Effector memory CD8-positive, alpha-beta T cell (primary cell): Measurements from ENCODE around the gene RNF150.
"Not testable (repeated sequence)": the region's sequence is repeated elsewhere in the genome, so short reads cannot be mapped to it uniquely, and the experiment has no call there.

Source experiments
- ATAC-seq: fragments of 150-1000 bp; cut with Tn5 transposase; replicated peaks from 2 replicates; pipeline ENCODE4 v1.10.0; 2021; ENCODE audit warnings: mild to moderate bottlenecking, moderate library complexity
- DNase-seq, 3 experiments: peaks; one replicate each; pipeline ENCODE4 v3.0.0; 2021
- H3K27ac Mint-ChIP-seq, 2 donors: one replicate each; pipeline ENCODE4 v1.8.0; 2022; ENCODE audit warnings: mild to moderate bottlenecking in 2 of 2, mixed read lengths in 2 of 2, moderate library complexity in 2 of 2
- H3K27me3 Mint-ChIP-seq, 2 donors: one replicate each; pipeline ENCODE4 v1.8.0; 2022; ENCODE audit warnings: mixed read lengths in 2 of 2
- H3K36me3 Mint-ChIP-seq: one replicate; pipeline ENCODE4 v1.8.0; 2022; ENCODE audit warnings: mild to moderate bottlenecking, moderate library complexity, mixed read lengths; ENCODE audit not compliant: insufficient read depth
- H3K4me1 Mint-ChIP-seq, 2 donors: one replicate each; pipeline ENCODE4 v1.8.0; 2022; ENCODE audit warnings: low read depth in 2 of 2, mixed read lengths in 2 of 2
- H3K4me3 Mint-ChIP-seq, 2 donors: one replicate each; pipeline ENCODE4 v1.8.0; 2022; ENCODE audit warnings: mild to moderate bottlenecking in 2 of 2, mixed read lengths in 2 of 2, moderate library complexity in 2 of 2
- H3K9me3 Mint-ChIP-seq, 2 donors: one replicate each; pipeline ENCODE4 v1.8.0; 2022; ENCODE audit warnings: mixed read lengths in 2 of 2

RNF150 gene

DNA sequence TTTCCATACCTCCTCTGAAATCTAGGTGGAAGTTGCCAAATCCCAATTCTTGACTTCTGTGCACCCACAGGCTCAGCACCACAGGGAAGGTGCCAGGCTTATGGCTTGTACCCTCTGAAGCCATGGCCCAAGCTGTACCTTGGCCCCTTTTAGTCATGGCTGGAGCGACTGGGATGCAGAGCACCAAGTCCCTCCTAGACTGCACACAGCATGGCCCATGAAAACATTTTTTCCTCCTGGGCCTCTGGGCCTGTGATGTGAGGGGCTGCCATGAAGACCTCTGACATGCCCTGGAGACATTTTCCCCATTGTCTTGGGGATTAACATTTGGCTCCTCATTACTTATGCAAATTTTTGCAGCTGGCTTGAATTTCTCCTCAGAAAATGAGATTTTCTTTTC lies 82.3 kb downstream of the RNF150 start:
- not testable (repeated sequence) for H3K9me3 Mint-ChIP-seq, H3K27me3 Mint-ChIP-seq, H3K27ac Mint-ChIP-seq, H3K36me3 Mint-ChIP-seq, H3K4me1 Mint-ChIP-seq, H3K4me3 Mint-ChIP-seq, ATAC-seq, DNase-seq

GRCh38 chr4:141047228-141047884 lies 85.9 kb downstream of the RNF150 start:
- no peak overlapping the region for H3K4me3 Mint-ChIP-seq
- H3K36me3 Mint-ChIP-seq, result no peaks in the 10 kb centered on the region
- H3K27me3 Mint-ChIP-seq, result no peaks in the 10 kb centered on the region
- H3K27ac Mint-ChIP-seq, result no peak overlapping the region
- ATAC-seq, result no peak
- H3K9me3 Mint-ChIP-seq, result peaks cover 0 to 7% of the 10 kb centered on the region in 2 donors
- no peaks in the 10 kb centered on the region for H3K4me1 Mint-ChIP-seq
- no peak for DNase-seq

DNA sequence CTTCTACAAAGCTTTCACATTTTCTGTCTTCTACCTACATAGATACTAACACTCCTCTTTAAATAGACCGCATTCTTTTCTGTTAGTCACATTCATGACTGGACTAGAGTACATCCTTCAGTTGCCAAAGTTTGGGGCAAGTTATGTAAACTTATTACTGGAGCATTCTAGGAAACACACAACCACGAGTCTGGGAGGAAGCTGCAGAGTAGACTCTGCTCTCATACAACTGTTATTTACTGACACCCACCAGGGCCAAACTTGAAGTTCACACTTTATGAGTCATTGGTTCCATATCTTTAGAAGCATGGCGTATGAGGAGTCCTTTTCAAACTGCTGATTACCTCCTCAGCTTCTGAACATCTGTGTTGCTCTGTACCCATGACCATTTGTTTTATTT lies 87.0 kb downstream of the RNF150 start:
- Mint-ChIP-seq H3K4me1 (no peaks in the 10 kb centered on the region), H3K27ac (no peak overlapping the region), H3K36me3 (no peaks in the 10 kb centered on the region), H3K9me3 (peaks cover 0 to 4% of the 10 kb centered on the region in 2 donors), H3K4me3 (no peak overlapping the region), H3K27me3 (no peaks in the 10 kb centered on the region)
- ATAC-seq, result no peak
- DNase-seq, result no peak

- H3K4me3 Mint-ChIP-seq, result no peak overlapping the region
- peak overlapping the region in 1 of 2 donors; percentile 75 for H3K27ac Mint-ChIP-seq
- peaks cover 0 to 2% of the 10 kb centered on the region in 2 donors for H3K9me3 Mint-ChIP-seq
- DNase-seq, result no peak
- no peaks in the 10 kb centered on the region for H3K27me3 Mint-ChIP-seq
- H3K4me1 Mint-ChIP-seq, result no peaks in the 10 kb centered on the region
- no peaks in the 10 kb centered on the region for H3K36me3 Mint-ChIP-seq
- ATAC-seq, result no peak
Measured at GRCh38 chr4:141045848-141046247, 87.4 kb downstream of the RNF150 start.

DNA sequence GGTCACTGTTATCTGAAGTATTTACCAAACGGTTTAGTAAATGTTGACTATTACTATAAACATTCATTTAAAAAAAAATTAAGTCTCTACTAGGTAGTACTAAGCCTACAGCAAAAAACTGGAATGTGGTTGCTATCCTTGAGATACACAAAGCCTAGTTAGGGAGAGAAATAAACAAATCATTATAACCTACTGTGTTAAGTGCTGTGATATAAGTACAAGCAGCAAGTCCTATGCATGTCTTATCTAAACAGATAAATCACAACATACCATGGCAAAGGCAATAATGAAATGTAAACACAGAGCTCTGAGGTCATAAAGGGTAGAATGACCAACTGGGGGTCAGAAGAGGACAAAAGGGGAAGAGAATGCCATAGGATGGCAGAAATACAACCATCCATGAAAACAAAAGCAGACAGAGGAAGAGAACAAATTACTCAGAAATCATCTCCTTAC lies 92.2 kb downstream of the RNF150 start:
- DNase-seq, result no peak
- H3K36me3 Mint-ChIP-seq, result no peaks in the 10 kb centered on the region
- no peak overlapping the region for H3K4me3 Mint-ChIP-seq
- ATAC-seq, result no peak
- peaks cover 0 to 2% of the 10 kb centered on the region in 2 donors for H3K9me3 Mint-ChIP-seq
- no peak overlapping the region for H3K27ac Mint-ChIP-seq
- H3K27me3 Mint-ChIP-seq, result no peaks in the 10 kb centered on the region
- no peaks in the 10 kb centered on the region for H3K4me1 Mint-ChIP-seq

DNA sequence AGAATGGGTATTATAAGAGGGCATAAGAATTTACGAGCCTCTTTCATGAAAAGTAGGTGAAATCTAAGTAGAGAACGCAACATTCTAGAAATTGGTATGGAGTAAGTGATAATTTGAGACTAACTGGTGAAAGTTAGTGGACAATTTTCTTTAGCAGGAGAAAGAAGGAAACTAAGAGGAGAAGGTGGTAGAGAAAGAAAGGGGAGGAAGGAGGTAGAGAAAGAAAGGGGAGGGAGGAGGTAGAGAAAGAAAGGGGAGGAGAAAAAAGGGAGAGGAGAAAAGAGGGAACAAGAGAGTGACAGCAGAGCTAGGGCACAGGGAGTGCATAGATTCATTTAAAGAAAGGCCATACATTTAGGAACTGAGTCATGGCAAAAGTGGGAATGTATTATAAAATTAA lies 94.1 kb downstream of the RNF150 start:
- H3K27me3 Mint-ChIP-seq, result no peaks in the 10 kb centered on the region
- H3K4me3 Mint-ChIP-seq, result no peak overlapping the region
- no peak overlapping the region for H3K27ac Mint-ChIP-seq
- no peaks in the 10 kb centered on the region for H3K36me3 Mint-ChIP-seq
- ATAC-seq, result no peak
- H3K9me3 Mint-ChIP-seq, result peaks cover 0 to 5% of the 10 kb centered on the region in 2 donors
- H3K4me1 Mint-ChIP-seq, result no peaks in the 10 kb centered on the region
- DNase-seq, result no peak

DNA sequence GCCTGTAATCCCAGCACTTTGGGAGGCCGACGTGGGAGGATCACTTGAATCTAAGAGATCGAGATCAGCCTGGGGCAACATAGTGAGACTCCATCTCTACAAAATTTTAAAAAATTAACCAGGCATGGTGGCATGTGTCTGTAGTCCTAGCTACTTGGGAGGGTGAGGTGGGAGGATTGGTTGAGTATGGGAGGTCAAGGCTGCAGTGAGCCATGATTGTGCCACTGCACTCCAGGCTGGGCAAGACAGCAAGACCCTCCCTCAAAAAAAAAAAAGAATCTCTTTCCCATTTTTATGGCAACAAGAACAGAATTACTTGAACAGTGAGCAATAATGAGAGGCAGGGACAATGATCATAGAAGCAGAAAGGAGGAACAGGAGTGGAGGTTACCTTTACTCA lies 94.8 kb downstream of the RNF150 start:
- ATAC-seq, result no peak

GRCh38 chr4:141037446-141037845 lies 95.8 kb downstream of the RNF150 start:
- ATAC-seq, result no peak
- Mint-ChIP-seq H3K4me1 (no peaks in the 10 kb centered on the region), H3K27ac (no peak overlapping the region)

More for the DNA sequence above, 94.8 kb downstream of the RNF150 start:
- Mint-ChIP-seq H3K27ac (no peak overlapping the region), H3K36me3 (no peaks in the 10 kb centered on the region), H3K9me3 (peaks cover 0 to 5% of the 10 kb centered on the region in 2 donors), H3K4me1 (no peaks in the 10 kb centered on the region), H3K27me3 (no peaks in the 10 kb centered on the region), H3K4me3 (no peak overlapping the region)
- no peak for DNase-seq

GRCh38 chr4:141036786-141037185 lies 96.5 kb downstream of the RNF150 start:
- Mint-ChIP-seq H3K27me3 (no peaks in the 10 kb centered on the region), H3K4me3 (no peak overlapping the region), H3K4me1 (no peaks in the 10 kb centered on the region), H3K27ac (no peak overlapping the region), H3K36me3 (no peaks in the 10 kb centered on the region), H3K9me3 (peaks cover 0 to 5% of the 10 kb centered on the region in 2 donors)
- no peak for ATAC-seq
- no peak for DNase-seq

More at GRCh38 chr4:141037446-141037845, 95.8 kb downstream of the RNF150 start:
- Mint-ChIP-seq H3K27me3 (no peaks in the 10 kb centered on the region), H3K9me3 (peaks cover 0 to 5% of the 10 kb centered on the region in 2 donors), H3K36me3 (no peaks in the 10 kb centered on the region), H3K4me3 (no peak overlapping the region)
- no peak for DNase-seq

- no peaks in the 10 kb centered on the region for H3K4me1 Mint-ChIP-seq
- H3K9me3 Mint-ChIP-seq, result peaks cover 0 to 5% of the 10 kb centered on the region in 2 donors
- no peak overlapping the region for H3K27ac Mint-ChIP-seq
- H3K27me3 Mint-ChIP-seq, result no peaks in the 10 kb centered on the region
- no peaks in the 10 kb centered on the region for H3K36me3 Mint-ChIP-seq
- no peak overlapping the region for H3K4me3 Mint-ChIP-seq
- DNase-seq (no peak), ATAC-seq (no peak)
Measured at GRCh38 chr4:141035920-141036319, 97.3 kb downstream of the RNF150 start.

DNA sequence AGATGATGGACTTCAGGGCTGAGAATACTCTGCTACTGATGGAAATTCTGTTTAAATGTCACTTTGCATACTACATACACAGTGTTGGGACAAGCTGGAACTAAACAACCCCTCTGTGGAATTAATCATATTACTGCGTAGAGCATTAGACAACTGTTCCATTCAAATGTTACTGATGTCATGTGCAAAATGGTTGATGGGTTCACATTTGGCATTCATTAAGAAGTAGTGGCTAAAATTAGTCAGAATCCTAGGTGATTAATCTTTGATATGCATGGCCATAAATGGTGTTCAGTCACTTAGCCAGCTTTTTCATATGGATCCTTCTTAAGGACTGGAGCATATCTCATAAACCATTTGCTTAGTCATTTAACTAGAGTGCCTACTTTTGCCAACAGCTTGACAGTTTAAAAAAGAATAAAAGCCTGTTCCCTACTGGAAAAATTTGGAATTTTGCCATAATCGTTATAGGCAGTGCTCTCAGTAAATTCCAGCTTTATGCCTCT lies 105.2 kb downstream of the RNF150 start:
- H3K36me3 Mint-ChIP-seq, result no peaks in the 10 kb centered on the region
- ATAC-seq (no peak), DNase-seq (no peak)
- H3K27ac Mint-ChIP-seq, result no peak overlapping the region
- no peaks in the 10 kb centered on the region for H3K27me3 Mint-ChIP-seq
- no peaks in the 10 kb centered on the region for H3K9me3 Mint-ChIP-seq
- no peak overlapping the region for H3K4me3 Mint-ChIP-seq
- no peaks in the 10 kb centered on the region for H3K4me1 Mint-ChIP-seq

DNA sequence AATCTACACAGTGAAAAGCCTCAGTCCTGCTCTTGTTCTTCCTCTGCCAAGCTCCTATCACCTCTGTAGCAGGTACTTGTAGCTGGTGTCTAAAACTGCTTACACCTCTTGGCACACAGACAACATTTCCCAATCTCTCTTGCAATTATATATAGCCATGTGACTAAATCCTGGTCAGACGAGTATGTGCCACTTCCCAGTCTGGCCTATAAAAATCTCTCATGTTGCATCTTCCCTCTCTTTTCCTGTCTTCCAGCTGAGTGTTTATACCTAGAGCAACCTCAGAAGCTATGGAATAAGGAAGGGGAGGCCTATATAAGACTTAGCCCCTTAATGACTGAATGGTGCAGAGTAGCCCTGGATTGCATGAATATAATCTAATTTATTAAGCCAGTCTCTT lies 105.8 kb downstream of the RNF150 start:
- ATAC-seq (no peak), DNase-seq (no peak)
- no peak overlapping the region for H3K27ac Mint-ChIP-seq
- H3K9me3 Mint-ChIP-seq, result no peaks in the 10 kb centered on the region
- no peaks in the 10 kb centered on the region for H3K36me3 Mint-ChIP-seq
- H3K27me3 Mint-ChIP-seq, result no peaks in the 10 kb centered on the region
- H3K4me1 Mint-ChIP-seq, result no peaks in the 10 kb centered on the region
- H3K4me3 Mint-ChIP-seq, result no peak overlapping the region

DNA sequence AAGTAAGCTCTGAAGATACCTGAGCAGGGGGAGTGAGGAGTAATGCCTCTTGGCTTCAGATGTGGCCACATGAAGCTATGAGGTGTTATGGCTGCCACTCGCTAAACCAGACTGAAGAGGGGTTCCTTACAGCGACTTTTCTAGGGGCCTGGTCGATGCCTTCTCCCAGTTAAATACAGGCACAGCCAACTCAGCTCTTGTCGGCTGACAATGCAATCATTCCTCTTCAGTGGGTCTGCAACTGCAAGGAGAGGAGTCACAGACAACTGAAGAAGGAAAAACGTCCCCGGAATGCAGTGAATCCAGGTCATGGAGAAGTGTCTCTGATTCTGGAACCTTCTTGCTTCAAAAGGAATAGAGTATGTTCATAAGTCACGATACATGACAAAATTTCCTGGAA lies 106.4 kb downstream of the RNF150 start:
- Mint-ChIP-seq H3K9me3 (no peaks in the 10 kb centered on the region), H3K4me1 (no peaks in the 10 kb centered on the region), H3K27ac (no peak overlapping the region), H3K36me3 (no peaks in the 10 kb centered on the region), H3K4me3 (no peak overlapping the region), H3K27me3 (no peaks in the 10 kb centered on the region)
- DNase-seq (no peak), ATAC-seq (no peak)

- Mint-ChIP-seq H3K27me3 (no peaks in the 10 kb centered on the region), H3K27ac (no peak overlapping the region), H3K9me3 (peaks cover 0 to 3% of the 10 kb centered on the region in 2 donors), H3K36me3 (no peaks in the 10 kb centered on the region), H3K4me3 (no peak overlapping the region), H3K4me1 (no peaks in the 10 kb centered on the region)
- ATAC-seq (no peak), DNase-seq (no peak)
Measured at GRCh38 chr4:141023051-141023450, 110.2 kb downstream of the RNF150 start.
